Hematopoietic multipotent progenitor cell treated with erythropoietin and hydrocortisone succinate and interleukin-3 and kit ligand, for 8 days (in vitro differentiated cells): ENCODE data around the gene RASSF1.

Experiments used
- DNase-seq: peaks from one replicate; pipeline ENCODE4 v3.0.0-alpha.2; 2015

The RASSF1 gene, protein sequence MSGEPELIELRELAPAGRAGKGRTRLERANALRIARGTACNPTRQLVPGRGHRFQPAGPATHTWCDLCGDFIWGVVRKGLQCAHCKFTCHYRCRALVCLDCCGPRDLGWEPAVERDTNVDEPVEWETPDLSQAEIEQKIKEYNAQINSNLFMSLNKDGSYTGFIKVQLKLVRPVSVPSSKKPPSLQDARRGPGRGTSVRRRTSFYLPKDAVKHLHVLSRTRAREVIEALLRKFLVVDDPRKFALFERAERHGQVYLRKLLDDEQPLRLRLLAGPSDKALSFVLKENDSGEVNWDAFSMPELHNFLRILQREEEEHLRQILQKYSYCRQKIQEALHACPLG

DNA sequence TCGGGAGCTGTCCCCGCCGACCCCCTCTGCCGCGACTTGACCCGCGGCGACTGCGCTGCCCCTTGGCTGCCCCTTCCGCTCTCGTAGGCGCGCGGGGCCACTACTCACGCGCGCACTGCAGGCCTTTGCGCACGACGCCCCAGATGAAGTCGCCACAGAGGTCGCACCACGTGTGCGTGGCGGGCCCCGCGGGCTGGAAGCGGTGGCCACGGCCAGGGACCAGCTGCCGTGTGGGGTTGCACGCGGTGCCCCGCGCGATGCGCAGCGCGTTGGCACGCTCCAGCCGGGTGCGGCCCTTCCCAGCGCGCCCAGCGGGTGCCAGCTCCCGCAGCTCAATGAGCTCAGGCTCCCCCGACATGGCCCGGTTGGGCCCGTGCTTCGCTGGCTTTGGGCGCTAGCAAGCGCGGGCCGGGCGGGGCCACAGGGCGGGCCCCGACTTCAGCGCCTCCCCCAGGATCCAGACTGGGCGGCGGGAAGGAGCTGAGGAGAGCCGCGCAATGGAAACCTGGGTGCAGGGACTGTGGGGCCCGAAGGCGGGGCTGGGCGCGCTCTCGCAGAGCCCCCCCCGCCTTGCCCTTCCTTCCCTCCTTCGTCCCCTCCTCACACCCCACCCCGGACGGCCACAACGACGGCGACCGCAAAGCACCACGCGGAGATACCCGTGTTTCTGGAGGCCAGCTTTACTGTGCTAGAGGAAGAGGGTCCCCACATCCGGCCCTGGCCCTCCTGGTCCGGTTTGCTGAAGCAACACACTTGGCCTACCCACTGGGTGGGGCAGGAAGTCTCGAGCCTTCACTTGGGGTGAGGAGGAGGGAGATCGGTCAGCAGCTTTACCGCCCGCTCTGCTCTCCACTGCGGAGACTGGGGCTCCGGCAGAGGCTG is at the start of gene RASSF1:
RASSF1 (minus strand) TSS at position 389 of the 882 bp plus-strand sequence; CDS start at position 358, 31 bp downstream.
- peak; percentile 91 for DNase-seq

DNA sequence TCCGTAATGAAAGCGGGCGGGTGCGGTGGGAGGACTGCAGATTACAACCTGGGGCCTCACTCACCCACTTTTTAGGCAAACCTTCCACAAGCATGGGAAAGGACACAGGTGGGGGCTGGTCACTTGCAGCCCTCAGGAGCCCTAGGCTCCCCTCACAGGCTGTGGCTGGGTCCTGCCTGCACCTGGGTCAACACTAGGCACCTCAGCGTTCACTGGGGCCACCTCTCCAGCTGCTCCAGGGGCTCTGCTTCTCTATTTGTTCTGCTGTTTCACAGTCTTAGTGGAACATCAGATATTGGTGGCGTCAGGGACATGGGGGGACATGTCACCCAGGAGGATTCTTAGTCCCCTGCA is 48.8 kb upstream of the RASSF1 start:
- no peak for DNase-seq

DNA sequence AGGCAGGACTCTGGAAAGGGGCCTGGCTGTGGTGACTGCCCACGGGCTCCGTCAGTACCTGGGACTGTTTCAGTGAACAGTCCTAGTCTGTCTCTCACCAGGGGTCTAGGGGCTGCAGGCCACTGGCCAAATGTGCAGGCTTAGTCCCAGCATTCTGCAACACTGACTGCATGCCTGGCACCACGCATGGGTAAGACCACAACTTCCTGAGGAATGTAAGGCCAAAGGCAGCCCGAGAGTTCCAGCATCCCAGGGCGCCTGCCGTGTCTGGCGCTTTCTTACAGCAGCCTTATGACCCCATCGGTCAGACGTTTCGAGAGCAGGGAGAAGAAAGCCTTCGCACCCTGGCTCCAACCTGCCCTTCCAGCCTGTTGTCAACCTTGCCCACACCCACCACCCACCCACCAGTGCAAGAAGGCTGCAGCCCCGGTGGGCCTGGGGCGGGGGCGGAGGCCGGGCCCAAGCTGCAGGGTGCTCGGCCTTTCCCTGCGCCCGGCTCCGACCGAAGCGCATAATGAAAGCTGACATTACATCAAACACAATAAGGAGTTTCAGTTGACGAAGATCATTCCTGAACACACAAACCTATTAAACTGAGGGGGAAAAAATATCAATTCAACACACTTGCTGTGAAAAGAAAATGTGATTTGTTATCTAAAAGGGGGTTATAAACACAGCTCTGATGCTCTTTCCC is 48.2 kb upstream of the RASSF1 start:
- no peak for DNase-seq

DNA sequence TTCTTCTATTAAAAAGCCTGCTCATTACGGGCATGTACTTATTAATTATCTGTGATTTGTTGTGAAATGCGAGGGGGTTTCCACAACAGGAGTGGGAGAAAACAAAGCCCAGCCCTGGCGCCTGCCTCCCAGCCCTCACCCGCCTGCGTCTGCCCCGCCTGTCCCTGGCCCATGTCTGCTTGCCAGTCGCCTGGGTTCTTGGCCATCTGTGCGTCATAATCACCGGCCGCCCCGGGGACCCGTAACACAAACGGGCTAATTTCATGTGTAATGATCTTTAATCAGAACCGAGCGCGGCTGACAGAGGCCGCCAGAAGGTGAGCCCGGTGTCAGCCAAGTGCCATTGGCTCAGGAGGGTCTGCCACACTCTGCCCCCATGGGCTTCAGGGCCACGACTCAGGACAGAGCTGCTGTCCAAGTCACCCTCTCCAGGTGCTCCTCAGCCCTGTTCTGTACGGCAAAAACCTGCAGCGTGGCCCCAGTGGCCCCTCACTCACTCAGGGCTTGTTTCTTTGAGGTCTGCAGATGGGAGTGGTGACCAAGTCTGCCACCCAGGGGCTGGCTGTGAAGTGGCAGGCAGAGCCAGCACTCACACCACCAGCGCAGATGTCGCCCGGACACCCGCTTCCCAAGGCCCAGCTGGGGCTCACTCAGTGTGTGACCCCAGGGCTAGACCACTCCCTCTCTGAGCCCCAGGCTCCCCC is 47.5 kb upstream of the RASSF1 start:
- peak; percentile 39 for DNase-seq

DNA sequence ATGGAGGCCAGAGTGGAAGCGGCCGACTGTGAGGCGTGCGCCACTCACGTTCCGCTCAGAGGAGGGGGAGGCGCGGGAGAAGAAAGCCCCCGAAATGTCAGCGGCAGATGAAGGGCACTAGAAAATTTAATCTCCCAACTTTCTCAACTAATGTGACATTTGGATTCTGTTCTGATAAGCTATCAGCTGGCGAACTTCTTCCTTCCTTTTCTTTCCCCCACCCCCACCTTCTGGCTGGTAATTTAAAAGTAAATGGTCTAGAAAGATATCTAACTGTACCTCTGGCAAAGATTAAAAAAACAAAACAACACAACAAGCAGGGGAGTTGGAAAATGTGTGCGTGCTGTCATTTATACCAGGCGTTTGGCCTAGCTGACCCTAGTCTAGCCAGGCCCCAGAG is 45.1 kb upstream of the RASSF1 start:
- DNase-seq, result peak; percentile 56

DNA sequence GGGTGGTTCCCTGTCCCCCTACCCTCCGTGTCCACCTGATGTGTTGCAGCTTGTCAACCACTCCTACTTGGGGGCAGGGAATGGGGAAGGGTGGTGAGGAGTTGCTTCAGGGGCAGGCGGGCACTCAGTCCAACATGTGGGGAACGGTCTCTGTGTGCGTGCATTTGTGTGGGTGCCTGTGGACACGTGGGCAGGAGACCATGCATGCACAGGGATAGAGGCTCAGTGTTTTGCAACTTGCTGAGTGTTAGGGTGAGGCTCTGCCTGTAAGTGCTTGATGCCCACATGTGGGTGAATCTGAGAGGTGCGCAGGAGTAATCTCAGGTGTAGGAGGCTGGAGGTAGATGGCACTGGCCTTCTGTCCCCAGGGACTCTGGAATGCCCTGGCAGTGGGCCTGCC is 43.1 kb upstream of the RASSF1 start:
- DNase-seq, result no peak

DNA sequence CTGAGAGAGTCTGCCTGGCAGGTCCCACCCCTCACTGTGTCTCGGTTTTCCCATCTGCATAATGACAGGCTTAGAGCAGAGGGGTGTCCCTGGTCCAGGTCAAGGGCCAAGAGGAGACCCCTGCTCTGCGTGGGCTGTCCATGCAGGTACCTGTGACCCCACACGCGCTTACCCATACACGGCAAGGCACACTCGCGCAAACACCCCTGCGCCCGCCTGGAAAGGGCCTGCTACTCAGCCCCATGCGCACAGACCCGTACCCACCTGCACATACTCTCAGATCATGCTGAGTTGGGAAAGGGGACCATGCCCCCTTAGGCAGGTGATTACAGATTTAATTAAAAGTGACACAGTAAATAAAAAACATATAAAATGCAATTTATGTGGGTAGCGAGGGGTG is 42.1 kb upstream of the RASSF1 start:
- no peak for DNase-seq

DNA sequence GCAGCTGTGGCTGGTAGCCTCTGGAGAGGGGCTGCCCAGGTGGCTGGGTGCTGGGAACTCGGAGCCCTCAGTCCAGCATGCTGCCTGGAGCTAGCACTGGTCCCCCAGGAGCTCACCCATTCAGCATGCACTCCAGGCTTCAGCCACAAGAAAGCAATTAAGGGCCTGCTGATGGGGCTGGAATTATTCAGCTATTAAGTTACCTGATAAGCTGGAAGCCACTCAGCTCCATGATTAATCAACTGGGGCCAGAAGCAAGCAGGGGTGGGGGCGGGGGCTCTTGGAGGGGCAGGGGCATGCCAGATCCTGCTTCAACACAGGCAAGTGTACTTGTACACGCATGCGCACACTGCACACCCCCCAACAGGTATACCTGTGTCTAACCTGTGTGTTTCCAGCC is 40.7 kb upstream of the RASSF1 start:
- peak; percentile 47 for DNase-seq

DNA sequence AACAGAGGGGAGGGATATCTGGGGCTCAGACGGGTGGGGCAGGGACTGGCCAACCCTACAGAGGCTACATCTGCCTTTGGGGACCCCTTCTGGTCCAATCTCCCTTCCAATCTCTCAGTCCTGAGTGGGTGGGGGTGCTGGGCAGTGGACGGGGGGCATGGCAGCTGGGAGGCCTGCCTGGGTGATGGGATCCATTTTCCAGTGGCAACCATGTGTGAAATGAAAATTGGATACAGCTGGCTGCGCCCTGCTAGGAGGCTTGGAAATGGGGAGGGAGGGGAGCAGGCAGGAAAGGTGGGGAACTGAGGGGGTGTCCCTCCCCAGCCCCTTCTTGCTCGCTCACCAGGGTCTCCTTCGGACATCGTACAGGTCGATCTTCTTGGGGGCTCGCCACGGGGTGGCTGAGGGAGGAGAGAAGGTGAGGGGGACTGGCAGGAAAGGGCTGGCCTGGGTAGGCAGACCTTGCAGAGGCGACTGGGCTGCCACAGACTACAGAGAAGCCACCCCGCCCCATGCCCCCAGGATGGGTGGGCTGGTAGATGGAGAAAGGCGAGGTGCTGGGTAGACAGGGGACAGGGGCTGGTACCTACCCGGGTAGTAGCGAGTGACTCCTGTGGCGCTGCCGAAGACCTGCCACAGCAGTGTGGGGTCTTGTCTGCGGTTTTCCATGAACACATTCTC is 39.9 kb upstream of the RASSF1 start:
- no peak for DNase-seq

DNA sequence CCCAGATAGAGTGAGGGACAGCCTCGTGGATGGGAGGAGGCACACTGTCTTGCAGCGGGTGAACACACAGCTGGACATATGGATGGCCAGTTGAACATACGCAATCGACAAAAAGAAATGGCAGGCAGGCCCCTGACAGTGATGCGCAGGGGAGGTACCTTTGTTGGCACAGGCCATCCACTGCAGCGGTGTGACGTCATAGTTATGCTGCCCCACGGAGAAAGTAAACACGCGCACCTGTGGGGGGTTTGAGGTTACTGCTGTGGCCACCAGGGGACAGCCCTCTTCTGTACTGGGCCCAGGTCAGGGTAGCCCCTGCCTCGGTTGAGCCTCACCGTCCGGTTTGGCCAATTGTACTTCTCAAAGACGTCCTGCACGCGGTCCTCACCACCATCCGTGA is 38.1 kb upstream of the RASSF1 start:
- DNase-seq, result no peak

DNA sequence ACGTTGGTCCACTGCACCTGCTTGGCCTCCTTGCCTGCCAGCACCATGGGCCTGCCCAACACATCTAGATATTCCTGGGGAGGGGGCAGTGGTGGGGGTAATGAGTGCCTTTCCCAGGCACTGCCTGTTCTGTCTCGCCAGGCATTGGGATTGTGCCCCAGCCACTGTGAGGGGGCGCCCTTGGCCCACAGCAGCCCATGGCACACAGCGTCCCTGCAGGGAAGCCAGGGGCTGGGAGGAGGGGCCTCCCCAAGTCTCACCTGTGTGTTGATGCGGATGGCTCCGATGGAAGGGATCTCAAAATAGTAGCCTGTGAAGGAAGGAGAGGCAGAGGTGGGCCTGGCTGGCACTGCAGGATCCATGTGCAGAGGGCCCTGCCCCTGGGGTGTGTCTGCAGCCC is 37.4 kb upstream of the RASSF1 start:
- DNase-seq, result no peak

DNA sequence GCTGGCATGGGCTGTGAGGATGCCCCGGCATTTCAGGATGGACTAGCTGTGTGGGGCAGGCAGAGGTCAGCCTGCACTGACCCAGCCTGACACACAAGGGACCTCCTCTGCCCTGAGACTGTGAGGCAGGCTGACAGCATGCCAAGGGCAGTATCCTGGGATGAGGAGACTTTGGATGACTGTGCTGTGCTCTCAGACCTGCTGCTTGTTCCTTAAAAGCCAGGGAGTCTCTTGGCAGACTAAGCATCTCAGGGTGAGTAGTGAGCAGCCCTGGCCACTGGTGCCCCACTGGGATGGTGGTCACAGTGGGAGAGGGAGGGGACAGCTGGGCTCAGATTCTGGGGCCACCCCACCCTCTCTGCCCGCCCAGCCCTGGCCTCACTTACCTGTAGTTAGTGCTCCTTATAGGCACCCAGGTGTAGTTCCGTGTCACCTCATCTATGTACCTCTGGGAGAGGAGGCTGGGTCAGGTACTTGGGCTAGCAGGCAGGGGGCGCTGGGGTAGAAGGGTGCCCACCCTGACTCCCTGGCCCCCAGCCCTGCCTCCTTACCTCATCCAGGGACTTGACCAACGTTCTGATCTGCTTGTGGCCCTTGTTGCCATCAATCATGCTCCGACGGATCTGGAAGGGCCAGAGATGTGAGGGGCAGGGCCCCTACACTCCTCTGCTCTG is 34.8 kb upstream of the RASSF1 start:
- DNase-seq, result no peak

DNA sequence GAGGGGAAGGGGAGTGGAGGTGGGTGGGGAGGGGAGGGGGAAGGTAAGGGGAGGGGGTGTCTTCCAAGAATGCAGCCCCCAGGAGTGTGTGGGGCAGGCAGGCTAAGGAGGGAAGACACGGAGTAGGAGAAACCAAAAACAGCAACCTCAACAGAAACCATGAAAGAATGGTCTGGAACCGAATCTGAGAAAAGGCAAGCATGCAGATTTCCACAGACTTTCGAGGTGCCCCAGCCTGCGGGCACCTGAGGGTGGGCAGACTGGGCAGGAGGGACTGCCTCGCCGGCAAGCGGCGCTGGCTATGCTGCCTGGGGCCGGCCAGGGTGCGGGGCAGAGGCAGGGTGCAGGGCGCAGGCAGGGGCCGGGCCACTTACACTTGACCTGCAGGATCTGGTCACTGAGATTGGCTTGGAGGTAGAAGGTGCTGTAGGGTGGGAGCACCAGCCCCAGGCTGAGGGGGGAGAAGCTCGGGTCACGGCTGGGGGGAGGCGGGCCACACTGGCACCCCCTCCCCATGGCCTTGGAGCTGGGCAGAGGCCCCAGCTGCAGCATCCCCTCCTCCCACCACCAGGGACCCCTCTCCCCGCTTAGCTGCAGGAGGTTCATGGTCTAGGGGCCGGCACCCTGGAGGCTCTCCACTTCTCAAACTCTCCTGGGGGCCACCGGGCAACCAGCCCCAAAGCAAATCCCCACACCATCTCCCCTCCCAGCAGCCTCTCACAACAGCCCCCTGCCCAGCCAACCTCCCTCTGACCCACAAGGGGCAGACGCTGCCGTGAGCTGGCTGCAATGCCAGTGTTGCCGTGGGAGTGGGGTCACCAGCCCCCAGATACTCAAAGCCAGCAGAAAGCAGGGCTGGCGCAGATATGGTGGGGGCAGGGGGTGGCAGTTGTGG is 34.0 kb upstream of the RASSF1 start:
- no peak for DNase-seq

DNA sequence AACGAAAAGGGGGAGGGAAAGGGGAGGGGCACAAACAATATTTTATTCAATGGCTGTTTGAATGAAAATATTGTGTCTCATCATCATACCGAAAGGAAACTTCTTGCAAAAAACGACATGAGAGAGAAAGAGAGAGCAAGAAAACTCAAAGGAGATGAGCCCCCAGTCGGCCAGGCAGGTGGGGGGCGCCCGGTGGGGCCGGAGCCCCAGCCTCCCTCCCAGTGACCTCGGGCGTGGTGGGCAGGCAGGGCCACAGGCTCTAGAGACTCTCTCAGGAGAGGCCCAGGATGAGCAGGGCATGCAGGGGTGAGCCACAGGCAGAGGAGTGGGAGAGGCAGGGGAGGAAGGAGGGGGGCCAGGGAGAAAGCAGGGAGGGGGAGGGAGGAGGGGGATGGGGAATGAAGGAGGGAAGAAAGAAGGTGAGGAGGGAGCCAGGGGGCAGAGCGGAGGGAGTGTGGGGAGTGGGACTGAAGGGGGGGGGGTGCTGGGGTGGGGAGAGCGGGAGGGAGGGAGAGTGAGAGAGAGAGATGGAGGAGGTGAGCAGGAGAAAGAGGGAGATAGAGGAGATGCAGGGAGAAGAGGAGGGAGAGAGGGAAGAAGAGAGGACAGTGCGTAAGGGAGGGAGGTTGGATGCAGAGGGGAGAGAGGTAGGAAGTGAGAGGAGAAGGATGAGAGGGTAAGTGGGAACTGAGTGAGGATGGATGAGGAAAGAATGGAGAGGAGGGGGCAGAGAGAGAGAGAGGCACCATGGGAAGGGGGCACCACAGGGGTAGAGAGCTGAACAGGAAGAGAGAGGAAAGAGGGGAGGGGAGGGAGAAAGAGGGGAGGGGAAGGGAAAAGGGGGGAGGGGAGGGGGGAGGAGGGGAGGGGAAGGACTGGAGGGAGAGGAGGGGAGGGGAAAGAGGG is 32.8 kb upstream of the RASSF1 start:
- no peak for DNase-seq

DNA sequence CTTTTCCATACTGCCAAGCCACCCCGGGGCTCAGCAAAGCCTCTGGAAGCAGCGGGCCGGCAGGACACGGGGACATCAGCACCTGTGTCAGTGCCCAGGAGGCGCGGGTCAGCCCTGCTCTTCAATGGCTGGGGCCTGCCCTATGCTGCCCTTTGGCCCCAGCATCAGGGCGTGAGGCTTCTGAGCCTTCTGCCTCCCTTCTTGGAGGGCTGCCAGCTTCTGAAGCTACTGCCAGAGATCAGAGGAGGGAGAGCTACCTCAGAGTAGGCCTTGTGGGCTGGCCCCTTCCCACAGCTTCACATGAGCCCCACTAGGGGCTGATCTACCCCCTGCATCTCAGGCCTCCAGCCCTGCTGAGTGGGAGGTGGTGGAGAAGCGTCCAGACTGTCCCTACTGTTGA is 31.7 kb upstream of the RASSF1 start:
- peak; percentile 78 for DNase-seq

DNA sequence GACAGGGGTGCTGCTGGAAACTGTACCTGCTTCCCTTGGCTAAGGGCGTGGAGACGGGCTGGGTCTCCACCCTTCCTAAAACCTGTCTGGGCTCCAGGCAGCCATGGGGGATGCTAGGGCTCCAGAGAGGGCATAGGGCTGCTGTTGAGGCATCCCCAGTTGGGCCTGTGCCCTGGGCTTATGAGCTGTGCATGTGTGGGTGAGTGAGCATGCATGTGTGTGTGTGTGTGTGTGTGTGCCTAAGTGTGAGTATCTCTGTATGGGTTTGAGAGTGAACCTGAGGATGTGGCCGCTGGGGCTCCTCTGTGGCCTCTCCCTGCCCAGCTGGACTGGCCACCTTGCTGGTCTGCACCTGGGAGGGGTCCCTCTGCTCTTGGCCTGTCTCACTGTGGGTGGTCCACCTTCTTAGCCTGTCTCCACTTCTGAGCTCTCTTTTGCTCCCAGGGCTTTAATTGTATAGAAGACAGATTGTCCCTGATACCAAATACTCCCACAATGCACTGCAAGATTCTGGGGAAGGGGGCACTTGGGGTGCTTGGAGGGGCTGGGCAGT is 30.6 kb upstream of the RASSF1 start:
- DNase-seq, result no peak

DNA sequence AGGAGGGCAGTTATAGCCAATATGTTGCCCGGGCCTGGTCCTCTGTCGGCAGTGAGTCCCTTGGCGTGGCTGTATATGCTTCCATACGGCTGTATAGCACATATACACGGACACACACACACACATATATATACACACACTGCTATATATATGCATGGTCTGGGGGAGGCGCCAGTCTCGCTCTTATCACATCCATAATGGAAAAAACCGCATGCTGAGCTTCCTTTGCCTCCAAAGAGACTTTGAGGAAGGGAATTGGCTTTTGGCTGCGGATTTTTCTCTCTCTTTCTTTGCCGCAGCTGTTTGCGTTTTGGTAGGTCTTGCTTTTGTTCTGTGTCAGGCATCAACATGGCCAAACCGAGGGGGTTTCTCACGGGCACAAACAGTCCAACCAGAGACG is 30.0 kb upstream of the RASSF1 start:
- DNase-seq, result peak; percentile 70

DNA sequence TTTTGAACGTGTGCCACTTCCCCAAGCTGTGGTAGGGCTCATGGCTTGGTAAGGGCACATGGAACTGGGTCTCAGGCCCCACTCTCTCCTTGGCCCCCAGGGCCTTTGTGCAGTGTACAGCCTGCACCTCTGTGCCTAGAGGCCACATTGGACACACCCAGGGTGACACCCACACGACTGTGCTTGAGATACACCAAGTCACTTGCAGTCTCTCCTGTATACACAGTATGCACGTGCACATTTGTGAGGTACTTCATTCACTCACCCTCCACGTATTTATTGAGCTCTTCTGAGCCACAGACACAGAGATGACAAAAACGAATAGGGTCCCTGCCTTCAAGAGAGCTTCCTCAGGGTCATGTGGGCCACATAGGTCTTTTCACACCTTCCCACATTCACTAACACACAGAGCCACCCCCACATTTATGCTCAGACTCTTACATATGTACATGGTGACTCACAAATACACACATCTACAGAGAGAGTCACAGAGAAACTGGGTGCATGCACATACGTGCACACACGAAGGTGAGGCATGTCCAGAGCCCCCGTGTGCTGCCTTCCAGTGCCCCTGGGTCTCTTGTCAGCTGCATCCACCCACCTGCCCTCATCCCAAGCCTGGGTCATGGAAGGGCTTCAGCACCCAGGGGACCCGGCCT is 28.5 kb upstream of the RASSF1 start:
- no peak for DNase-seq

DNA sequence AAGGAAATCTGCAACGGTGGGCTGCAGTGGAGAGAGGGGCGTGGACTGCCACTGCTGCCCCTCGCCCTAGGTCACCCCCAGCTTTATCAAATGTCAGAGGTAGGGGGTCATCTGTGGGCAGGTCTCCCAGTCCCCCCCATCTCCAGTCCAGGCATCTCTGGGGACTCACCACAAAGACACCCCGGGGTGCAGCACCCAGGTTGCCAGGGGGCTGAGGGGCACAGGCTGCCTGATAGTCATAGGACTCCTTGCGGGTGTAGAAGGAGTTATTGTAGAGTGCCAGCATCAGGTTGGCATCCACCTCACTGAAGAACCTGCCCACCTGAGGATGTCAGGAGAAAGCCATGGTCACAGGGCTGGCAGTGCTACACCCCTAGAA is 25.2 kb upstream of the RASSF1 start:
- no peak for DNase-seq
